Left ventricle myocardium inferior (tissue), 1 donor: ENCODE data around the gene KCNQ2. TPM values are rescaled to one million over a fixed set of nuclear protein-coding genes. Genes with fewer than 3 reads are reported as not detected.

Experiments used
- DNase-seq: peaks from one replicate; pipeline ENCODE4 v3.0.0-alpha.2; 2020
- H3K27ac ChIP-seq: fragments of 200-600 bp; replicated peaks from 2 replicates; pipeline ENCODE4 v1.8.0; 2021
- H3K27me3 ChIP-seq: fragments of 200-600 bp; 2 replicates; pipeline ENCODE4 v1.8.0; 2021; ENCODE audit warnings: low read depth
- H3K36me3 ChIP-seq: fragments of 200-600 bp; 2 replicates; pipeline ENCODE4 v1.8.0; 2021
- H3K4me1 ChIP-seq: fragments of 200-600 bp; 2 replicates; pipeline ENCODE4 v1.8.0; 2021
- H3K4me3 ChIP-seq: fragments of 200-600 bp; 2 replicates; pipeline ENCODE4 v1.8.0; 2021; ENCODE audit warnings: mild to moderate bottlenecking, moderate library complexity
- H3K9me3 ChIP-seq: fragments of 200-600 bp; replicated peaks from 2 replicates; pipeline ENCODE4 v1.8.0; 2021
- intact Hi-C: fragments of 100-400 bp; cut with micrococcal nuclease; formaldehyde crosslinking; loops from one replicate; pipeline ENCODE4 v1.11.0; 2022
- total RNA-seq: library from RNA; stranded (reverse); fragmentation: NEBNext Ultra II Directional; extraction: Animal tissue kit (Norgen Biotek cat#: 25700); gene quantifications from one replicate; pipeline ENCODE4 v1.2.1, GENCODE V29; 2021
- TF ChIP-seq, protein P1 (sequence below): fragments of 200-600 bp; IDR thresholded peaks from 2 replicates; pipeline ENCODE4 v1.8.0; 2021; ENCODE audit warnings: antibody characterized with exemption, mild to moderate bottlenecking, borderline replicate concordance
- donor health status: DM: no; HTN: yes; CAD: no; lungs with severe emphysema.

KCNQ2 gene
- total RNA-seq, 1 donor from 2014 or later = 2.3 TPM

DNA sequence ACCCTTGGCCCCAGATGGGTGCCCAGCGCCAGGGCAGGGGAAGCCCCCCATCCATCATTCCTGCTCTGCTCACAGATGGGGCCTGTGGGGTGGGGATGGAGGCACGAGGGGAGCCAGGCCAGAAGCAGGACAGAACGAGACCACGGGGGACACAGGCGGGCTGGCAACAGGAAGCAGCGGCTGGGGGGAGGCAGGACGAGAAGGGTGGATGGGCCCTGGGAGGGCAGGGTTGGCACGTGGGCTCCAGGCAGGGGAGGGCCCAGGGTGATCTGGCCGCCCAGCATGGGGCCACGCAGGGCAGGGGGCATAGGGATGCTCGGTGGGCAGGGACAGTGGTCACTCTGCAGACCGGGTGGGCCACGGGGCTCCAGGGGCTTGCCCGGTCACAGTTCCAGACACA lies 41.6 kb downstream of the KCNQ2 start:
- H3K36me3 ChIP-seq = no peaks in the 10 kb centered on the region
- DNase-seq = no peak
- no peak overlapping the region for H3K4me3 ChIP-seq
- TF ChIP-seq, protein P1, sequence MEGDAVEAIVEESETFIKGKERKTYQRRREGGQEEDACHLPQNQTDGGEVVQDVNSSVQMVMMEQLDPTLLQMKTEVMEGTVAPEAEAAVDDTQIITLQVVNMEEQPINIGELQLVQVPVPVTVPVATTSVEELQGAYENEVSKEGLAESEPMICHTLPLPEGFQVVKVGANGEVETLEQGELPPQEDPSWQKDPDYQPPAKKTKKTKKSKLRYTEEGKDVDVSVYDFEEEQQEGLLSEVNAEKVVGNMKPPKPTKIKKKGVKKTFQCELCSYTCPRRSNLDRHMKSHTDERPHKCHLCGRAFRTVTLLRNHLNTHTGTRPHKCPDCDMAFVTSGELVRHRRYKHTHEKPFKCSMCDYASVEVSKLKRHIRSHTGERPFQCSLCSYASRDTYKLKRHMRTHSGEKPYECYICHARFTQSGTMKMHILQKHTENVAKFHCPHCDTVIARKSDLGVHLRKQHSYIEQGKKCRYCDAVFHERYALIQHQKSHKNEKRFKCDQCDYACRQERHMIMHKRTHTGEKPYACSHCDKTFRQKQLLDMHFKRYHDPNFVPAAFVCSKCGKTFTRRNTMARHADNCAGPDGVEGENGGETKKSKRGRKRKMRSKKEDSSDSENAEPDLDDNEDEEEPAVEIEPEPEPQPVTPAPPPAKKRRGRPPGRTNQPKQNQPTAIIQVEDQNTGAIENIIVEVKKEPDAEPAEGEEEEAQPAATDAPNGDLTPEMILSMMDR = no peak
- H3K27me3 ChIP-seq = no peaks in the 10 kb centered on the region
- intact Hi-C loops = no loop called here
- H3K27ac ChIP-seq = no peak overlapping the region
- no peaks in the 10 kb centered on the region for H3K9me3 ChIP-seq
- H3K4me1 ChIP-seq = peaks cover 12% of the 10 kb centered on the region

- intact Hi-C loops = no loop called here
Observed at GRCh38 chr20:63429992-63430391, 42.5 kb downstream of the KCNQ2 start.

GRCh38 chr20:63428906-63429575 lies 43.4 kb downstream of the KCNQ2 start:
- no peaks in the 10 kb centered on the region for H3K4me1 ChIP-seq
- no peak overlapping the region for H3K27ac ChIP-seq
- H3K4me3 ChIP-seq = no peak overlapping the region
- TF ChIP-seq, protein P1 = no peak
- H3K27me3 ChIP-seq = no peaks in the 10 kb centered on the region
- H3K9me3 ChIP-seq = no peaks in the 10 kb centered on the region
- intact Hi-C loops = no loop called here
- no peak for DNase-seq
- no peaks in the 10 kb centered on the region for H3K36me3 ChIP-seq

More at GRCh38 chr20:63429992-63430391, 42.5 kb downstream of the KCNQ2 start:
- H3K27ac ChIP-seq = no peak overlapping the region
- H3K9me3 ChIP-seq = no peaks in the 10 kb centered on the region
- H3K27me3 ChIP-seq = no peaks in the 10 kb centered on the region
- TF ChIP-seq, protein P1 = no peak
- peaks cover 6% of the 10 kb centered on the region for H3K4me1 ChIP-seq
- H3K4me3 ChIP-seq = no peak overlapping the region
- H3K36me3 ChIP-seq = no peaks in the 10 kb centered on the region
- DNase-seq = no peak

GRCh38 chr20:63427724-63428330 lies 44.6 kb downstream of the KCNQ2 start:
- Histone ChIP-seq H3K36me3 (no peaks in the 10 kb centered on the region), H3K4me1 (no peaks in the 10 kb centered on the region), H3K27me3 (peaks cover 7% of the 10 kb centered on the region), H3K9me3 (no peaks in the 10 kb centered on the region), H3K4me3 (no peak overlapping the region), H3K27ac (no peak overlapping the region)
- DNase-seq = no peak
- intact Hi-C loops = no loop called here
- TF ChIP-seq, protein P1 = no peak

GRCh38 chr20:63427206-63427605 lies 45.2 kb downstream of the KCNQ2 start:
- TF ChIP-seq, protein P1 = no peak
- H3K36me3 ChIP-seq = no peaks in the 10 kb centered on the region
- no peak overlapping the region for H3K4me3 ChIP-seq
- intact Hi-C loops = no loop called here
- no peaks in the 10 kb centered on the region for H3K4me1 ChIP-seq
- peaks cover 14% of the 10 kb centered on the region for H3K27me3 ChIP-seq
- DNase-seq = no peak
- H3K27ac ChIP-seq = no peak overlapping the region
- no peaks in the 10 kb centered on the region for H3K9me3 ChIP-seq
